ENCODE measurements around the gene PHACTR1.

Gene PHACTR1

GRCh38 chr6:13295576-13295975 is 579.0 kb downstream of the PHACTR1 start:
- no peak for DNase-seq (ENCODE audit: extremely low spot score)
- TF ChIP-seq LEF1 (IDR thresholded peaks at IDR 0.05; ENCODE audit: borderline replicate concordance) (no peak), SP1 (IDR thresholded peaks at IDR 0.05) (no peak), ARNT (IDR thresholded peaks at IDR 0.05) (no peak), BHLHE40 (IDR thresholded peaks at IDR 0.05; ENCODE audit: borderline replicate concordance) (no peak), NFRKB (IDR thresholded peaks at IDR 0.05) (no peak), SUZ12 (IDR thresholded peaks at IDR 0.05) (no peak), TARDBP (IDR thresholded peaks at IDR 0.05) (no peak), CTBP1 (IDR thresholded peaks at IDR 0.05; ENCODE audit: borderline replicate concordance) (no peak), ZNF384 (IDR thresholded peaks at IDR 0.05) (no peak), HDGF (IDR thresholded peaks at IDR 0.05; ENCODE audit: borderline replicate concordance) (no peak), L3MBTL2 (conservative IDR thresholded peaks at IDR 0.05) (no peak), FOXA1 (IDR thresholded peaks at IDR 0.05) (no peak), FOXM1 (IDR thresholded peaks at IDR 0.05; ENCODE audit: borderline replicate concordance) (no peak), ELF4 (IDR thresholded peaks at IDR 0.05) (no peak), FOXK2 (IDR thresholded peaks at IDR 0.05) (no peak)
- TF ChIP-seq, protein P1, sequence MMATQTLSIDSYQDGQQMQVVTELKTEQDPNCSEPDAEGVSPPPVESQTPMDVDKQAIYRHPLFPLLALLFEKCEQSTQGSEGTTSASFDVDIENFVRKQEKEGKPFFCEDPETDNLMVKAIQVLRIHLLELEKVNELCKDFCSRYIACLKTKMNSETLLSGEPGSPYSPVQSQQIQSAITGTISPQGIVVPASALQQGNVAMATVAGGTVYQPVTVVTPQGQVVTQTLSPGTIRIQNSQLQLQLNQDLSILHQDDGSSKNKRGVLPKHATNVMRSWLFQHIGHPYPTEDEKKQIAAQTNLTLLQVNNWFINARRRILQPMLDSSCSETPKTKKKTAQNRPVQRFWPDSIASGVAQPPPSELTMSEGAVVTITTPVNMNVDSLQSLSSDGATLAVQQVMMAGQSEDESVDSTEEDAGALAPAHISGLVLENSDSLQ (IDR thresholded peaks at IDR 0.05), result no peak
- ChIA-PET POLR2A (no interaction called here), CTCF (no interaction called here)

DNA sequence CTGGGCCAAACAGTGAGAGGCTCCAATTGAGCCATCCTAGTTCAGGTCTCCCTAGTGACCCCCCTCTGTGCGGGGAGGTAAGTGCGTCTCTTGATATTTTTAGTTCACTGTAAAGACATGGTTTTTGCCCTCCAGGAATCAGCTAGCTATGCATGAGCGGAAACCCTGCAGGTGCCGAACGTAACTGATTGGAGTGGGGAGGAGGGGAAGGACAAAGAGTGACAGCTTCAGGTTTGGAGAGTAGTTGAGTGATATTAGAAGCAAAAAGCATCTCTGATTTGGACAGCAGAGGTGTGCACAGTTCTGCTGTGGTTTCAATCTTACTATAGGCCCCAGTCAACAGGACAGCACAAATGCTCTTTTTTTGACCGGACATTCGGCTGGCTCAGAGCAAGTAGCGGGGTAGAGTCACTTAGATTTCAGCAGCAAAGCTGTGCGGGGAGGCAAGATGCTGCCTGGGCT is 580.0 kb downstream of the PHACTR1 start:
- POLR2A ChIA-PET, result interaction anchor here (0.6 kb wide), 1 partner anchor 32 kb away, joined by 3 read pairs; the partner anchor contains the start of gene TBC1D7
- CTCF ChIA-PET, result no interaction called here
- TF ChIP-seq SP1 (IDR thresholded peaks at IDR 0.05) (no peak), SUZ12 (IDR thresholded peaks at IDR 0.05) (no peak), ELF4 (IDR thresholded peaks at IDR 0.05) (no peak), L3MBTL2 (conservative IDR thresholded peaks at IDR 0.05) (no peak), ARNT (IDR thresholded peaks at IDR 0.05) (no peak), BHLHE40 (IDR thresholded peaks at IDR 0.05; ENCODE audit: borderline replicate concordance) (no peak), FOXA1 (IDR thresholded peaks at IDR 0.05) (no peak), FOXM1 (IDR thresholded peaks at IDR 0.05; ENCODE audit: borderline replicate concordance) (no peak), NFRKB (IDR thresholded peaks at IDR 0.05) (no peak), CTBP1 (IDR thresholded peaks at IDR 0.05; ENCODE audit: borderline replicate concordance) (no peak), ZNF384 (IDR thresholded peaks at IDR 0.05) (no peak), LEF1 (IDR thresholded peaks at IDR 0.05; ENCODE audit: borderline replicate concordance) (no peak), HDGF (IDR thresholded peaks at IDR 0.05; ENCODE audit: borderline replicate concordance) (no peak)
- TF ChIP-seq, protein P1 (IDR thresholded peaks at IDR 0.05), result no peak
- no peak for DNase-seq (ENCODE audit: extremely low spot score)

- ChIA-PET POLR2A (interaction anchor here (0.6 kb wide), 1 partner anchor 31 kb away, joined by 3 read pairs; the partner anchor contains the start of gene TBC1D7), CTCF (no interaction called here)
- TF ChIP-seq ZNF384 (IDR thresholded peaks at IDR 0.05), result no peak
- no peak for TF ChIP-seq FOXA1 (IDR thresholded peaks at IDR 0.05)
- TF ChIP-seq, protein P1 (IDR thresholded peaks at IDR 0.05), result no peak
- TF ChIP-seq SUZ12 (IDR thresholded peaks at IDR 0.05), result no peak
- no peak for TF ChIP-seq CTBP1 (IDR thresholded peaks at IDR 0.05; ENCODE audit: borderline replicate concordance)
- no peak for TF ChIP-seq TARDBP (IDR thresholded peaks at IDR 0.05)
- no peak for TF ChIP-seq NFRKB (IDR thresholded peaks at IDR 0.05)
- TF ChIP-seq HDGF (IDR thresholded peaks at IDR 0.05; ENCODE audit: borderline replicate concordance), result no peak
- TF ChIP-seq FOXK2 (IDR thresholded peaks at IDR 0.05), result no peak
- no peak for DNase-seq (ENCODE audit: extremely low spot score)
These were observed 580.8 kb downstream of the PHACTR1 start for GRCh38 chr6:13297391-13297790.

DNA sequence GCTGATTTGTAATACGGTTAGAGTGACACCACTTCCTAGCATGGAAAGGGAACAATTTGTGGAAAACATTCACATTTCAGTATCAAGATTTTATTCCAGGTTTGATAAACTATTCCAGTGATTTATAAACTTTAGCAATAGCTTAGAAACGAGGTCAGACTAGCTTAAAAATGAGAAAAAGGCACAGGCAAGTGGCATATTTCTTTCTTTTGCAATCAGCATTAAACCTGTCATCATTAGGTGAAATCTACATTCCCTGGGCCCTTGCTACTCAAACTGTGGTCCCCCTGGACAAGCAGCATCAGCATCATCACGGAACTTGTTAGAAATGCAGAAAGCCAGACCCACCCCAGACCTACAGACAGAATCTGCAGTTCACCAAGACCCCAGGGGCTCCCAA is 581.9 kb downstream of the PHACTR1 start:
- TF ChIP-seq ELF4 (IDR thresholded peaks at IDR 0.05), result no peak
- no peak for TF ChIP-seq SP1 (IDR thresholded peaks at IDR 0.05)
- TF ChIP-seq, protein P1 (IDR thresholded peaks at IDR 0.05), result no peak
- no peak for TF ChIP-seq TARDBP (IDR thresholded peaks at IDR 0.05)
- TF ChIP-seq CTBP1 (IDR thresholded peaks at IDR 0.05; ENCODE audit: borderline replicate concordance), result no peak
- TF ChIP-seq SUZ12 (IDR thresholded peaks at IDR 0.05), result no peak
- TF ChIP-seq FOXA1 (IDR thresholded peaks at IDR 0.05), result no peak
- no peak for TF ChIP-seq L3MBTL2 (conservative IDR thresholded peaks at IDR 0.05)
- TF ChIP-seq ARNT (IDR thresholded peaks at IDR 0.05), result no peak
- no peak for TF ChIP-seq BHLHE40 (IDR thresholded peaks at IDR 0.05; ENCODE audit: borderline replicate concordance)
- no peak for TF ChIP-seq ZNF384 (IDR thresholded peaks at IDR 0.05)
- TF ChIP-seq FOXK2 (IDR thresholded peaks at IDR 0.05), result no peak
- DNase-seq (ENCODE audit: extremely low spot score), result no peak
- CTCF ChIA-PET, result no interaction called here
- POLR2A ChIA-PET, result no interaction called here

GRCh38 chr6:13299403-13299821 is 582.8 kb downstream of the PHACTR1 start:
- ChIA-PET POLR2A (no interaction called here), CTCF (no interaction called here)

More at GRCh38 chr6:13299403-13299821, 582.8 kb downstream of the PHACTR1 start:
- no peak for DNase-seq (ENCODE audit: extremely low spot score)
- TF ChIP-seq FOXM1 (IDR thresholded peaks at IDR 0.05; ENCODE audit: borderline replicate concordance) (no peak), HDGF (IDR thresholded peaks at IDR 0.05; ENCODE audit: borderline replicate concordance) (no peak), SUZ12 (IDR thresholded peaks at IDR 0.05) (no peak), LEF1 (IDR thresholded peaks at IDR 0.05; ENCODE audit: borderline replicate concordance) (no peak), TARDBP (IDR thresholded peaks at IDR 0.05) (no peak)
- TF ChIP-seq, protein P1 (IDR thresholded peaks at IDR 0.05), result no peak
